ENCODE measurements around the gene ADORA1.

The ADORA1 gene

GRCh38 chr1:203143641-203144040 lies 16.1 kb downstream of the ADORA1 start:
- DNase-seq = no peak

GRCh38 chr1:203144661-203145060 lies 17.1 kb downstream of the ADORA1 start:
- DNase-seq = no peak

- no peak for DNase-seq
These were observed 18.0 kb downstream of the ADORA1 start for GRCh38 chr1:203145321-203146041.

- DNase-seq = no peak
These were observed 18.5 kb downstream of the ADORA1 start for GRCh38 chr1:203146042-203146369.

GRCh38 chr1:203146537-203146936 lies 19.0 kb downstream of the ADORA1 start:
- DNase-seq = no peak

GRCh38 chr1:203147376-203147775 lies 19.9 kb downstream of the ADORA1 start:
- no peak for DNase-seq

GRCh38 chr1:203148127-203148526 lies 20.6 kb downstream of the ADORA1 start:
- DNase-seq = no peak

- DNase-seq = no peak
These were observed 21.1 kb downstream of the ADORA1 start for GRCh38 chr1:203148579-203148978.

GRCh38 chr1:203149188-203149840 lies 21.8 kb downstream of the ADORA1 start:
- DNase-seq = no peak

GRCh38 chr1:203150511-203151297 lies 23.2 kb downstream of the ADORA1 start:
- DNase-seq = no peak

GRCh38 chr1:203151362-203152157 lies 24.0 kb downstream of the ADORA1 start:
- DNase-seq = no peak

- no peak for DNase-seq
These were observed 24.9 kb downstream of the ADORA1 start for GRCh38 chr1:203152158-203153034.

- no peak for DNase-seq
These were observed 25.8 kb downstream of the ADORA1 start for GRCh38 chr1:203153051-203153988.

GRCh38 chr1:203153989-203154821 lies 26.7 kb downstream of the ADORA1 start:
- no peak for DNase-seq

GRCh38 chr1:203156280-203156679 lies 28.8 kb downstream of the ADORA1 start:
- DNase-seq = no peak

- no peak for DNase-seq
These were observed 30.9 kb downstream of the ADORA1 start for GRCh38 chr1:203158423-203158822.

GRCh38 chr1:203158960-203159665 lies 31.6 kb downstream of the ADORA1 start:
- no peak for DNase-seq

GRCh38 chr1:203159844-203160243 lies 32.3 kb downstream of the ADORA1 start:
- no peak for DNase-seq

- no peak for DNase-seq
These were observed 33.6 kb downstream of the ADORA1 start for GRCh38 chr1:203161175-203161574.
